ENCODE measurements around the gene TNNI3K. TPM values are rescaled to one million over a fixed set of nuclear protein-coding genes. Genes with fewer than 3 reads are reported as not detected.

TNNI3K gene
- total RNA-seq, 1 donor from 2014 or later: 89.7 TPM

GRCh38 chr1:74579425-74579824 is 344.2 kb downstream of the TNNI3K start:
- Histone ChIP-seq H3K36me3 (no peaks in the 10 kb centered on the region), H3K4me1 (no peaks in the 10 kb centered on the region), H3K9me3 (replicated peaks) (no peaks in the 10 kb centered on the region), H3K27me3 (ENCODE audit: low read depth) (peaks cover under 1% of the 10 kb centered on the region), H3K4me3 (no peak overlapping the region), H3K27ac (replicated peaks) (no peak overlapping the region)
- no peak for TF ChIP-seq CTCF (IDR thresholded peaks at IDR 0.05; ENCODE audit: borderline replicate concordance)
- no peak for DNase-seq
- intact Hi-C loops (cut with micrococcal nuclease): no loop called here

- no peak overlapping the region for H3K4me3 ChIP-seq
- no peaks in the 10 kb centered on the region for H3K4me1 ChIP-seq
- H3K27ac ChIP-seq (replicated peaks): no peak overlapping the region
- no peaks in the 10 kb centered on the region for H3K27me3 ChIP-seq (ENCODE audit: low read depth)
- H3K9me3 ChIP-seq (replicated peaks): no peaks in the 10 kb centered on the region
- no peaks in the 10 kb centered on the region for H3K36me3 ChIP-seq
- TF ChIP-seq CTCF (IDR thresholded peaks at IDR 0.05; ENCODE audit: borderline replicate concordance): no peak
- no peak for DNase-seq
- intact Hi-C loops (cut with micrococcal nuclease): no loop called here
These were observed 348.2 kb downstream of the TNNI3K start for GRCh38 chr1:74583397-74583796.

DNA sequence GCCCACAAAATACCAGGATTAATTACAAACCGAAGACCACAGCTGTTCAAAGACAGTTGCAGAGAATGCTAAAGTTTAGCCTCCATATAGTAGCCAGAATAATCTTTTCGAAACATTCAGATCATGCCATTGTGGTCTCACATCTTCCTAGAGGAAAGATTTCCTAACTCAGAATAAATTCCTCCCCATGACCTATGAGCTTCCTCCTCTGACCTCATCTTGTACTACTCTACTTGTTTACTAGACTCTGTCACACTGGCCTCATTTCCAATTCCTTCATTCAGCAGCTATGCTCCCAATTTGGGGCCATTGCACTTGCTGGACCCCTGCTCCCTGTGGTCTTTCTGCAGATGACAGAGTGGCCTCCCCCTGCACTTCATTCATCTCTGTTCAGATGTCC is 349.0 kb downstream of the TNNI3K start:
- no peak for TF ChIP-seq CTCF (IDR thresholded peaks at IDR 0.05; ENCODE audit: borderline replicate concordance)
- H3K4me3 ChIP-seq: no peak overlapping the region
- H3K27me3 ChIP-seq (ENCODE audit: low read depth): no peaks in the 10 kb centered on the region
- H3K4me1 ChIP-seq: no peaks in the 10 kb centered on the region
- H3K27ac ChIP-seq (replicated peaks): no peak overlapping the region
- intact Hi-C loops (cut with micrococcal nuclease): no loop called here
- no peaks in the 10 kb centered on the region for H3K9me3 ChIP-seq (replicated peaks)
- DNase-seq: no peak
- H3K36me3 ChIP-seq: no peaks in the 10 kb centered on the region

DNA sequence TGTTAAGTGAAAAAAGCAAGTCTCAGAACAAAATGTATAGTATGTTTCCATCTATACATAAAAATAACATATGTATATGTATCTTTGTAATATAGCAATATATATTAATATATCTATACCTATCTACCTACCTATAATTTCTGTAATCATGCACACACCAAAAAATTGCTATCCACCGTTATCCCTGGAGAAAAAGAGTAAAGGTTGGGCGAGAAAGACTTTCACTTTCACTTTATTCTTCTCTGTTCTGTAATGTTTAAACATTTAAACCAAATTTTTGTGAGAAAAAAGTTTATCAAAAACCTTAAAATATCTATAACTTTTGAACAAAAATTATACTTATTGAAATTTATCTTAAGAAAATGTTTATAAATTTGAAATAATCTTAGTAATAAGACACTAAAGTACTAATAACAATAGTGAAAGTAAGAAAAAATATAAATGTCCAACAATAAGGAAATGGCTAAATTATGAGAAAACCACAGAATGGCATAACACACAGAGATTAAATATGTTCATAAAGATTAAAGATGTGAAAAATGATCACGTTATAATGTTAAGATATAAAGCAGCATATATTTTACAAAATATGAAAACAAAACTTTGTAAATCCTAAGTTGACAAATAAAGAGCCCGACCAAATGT is 351.2 kb downstream of the TNNI3K start:
- no peak for DNase-seq
- H3K27me3 ChIP-seq (ENCODE audit: low read depth): peaks cover 3% of the 10 kb centered on the region
- H3K4me1 ChIP-seq: no peaks in the 10 kb centered on the region
- H3K27ac ChIP-seq (replicated peaks): no peak overlapping the region
- H3K36me3 ChIP-seq: no peaks in the 10 kb centered on the region
- H3K4me3 ChIP-seq: no peak overlapping the region
- H3K9me3 ChIP-seq (replicated peaks): no peaks in the 10 kb centered on the region
- intact Hi-C loops (cut with micrococcal nuclease): no loop called here
- no peak for TF ChIP-seq CTCF (IDR thresholded peaks at IDR 0.05; ENCODE audit: borderline replicate concordance)

DNA sequence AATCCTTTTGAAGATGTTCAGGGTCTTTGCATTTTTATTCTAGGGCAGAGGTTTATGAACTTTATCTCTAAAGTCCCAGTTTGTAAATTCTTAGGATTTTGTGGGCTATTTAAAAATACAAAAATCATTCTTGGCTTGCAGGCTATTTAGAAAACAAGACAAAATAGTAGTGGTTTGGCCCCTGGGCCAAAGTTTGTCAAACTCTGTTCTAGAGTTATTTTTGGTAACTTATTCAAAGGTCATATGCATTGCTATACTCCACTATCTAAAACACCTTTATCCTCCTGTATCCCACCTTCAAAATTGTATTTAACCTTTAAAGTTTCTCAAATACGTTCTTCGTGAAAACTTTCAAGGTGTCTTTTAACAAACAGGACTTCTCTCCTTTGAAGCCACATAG is 352.7 kb downstream of the TNNI3K start:
- Histone ChIP-seq H3K36me3 (no peaks in the 10 kb centered on the region), H3K27ac (replicated peaks) (no peak overlapping the region), H3K4me3 (no peak overlapping the region), H3K4me1 (no peaks in the 10 kb centered on the region), H3K27me3 (ENCODE audit: low read depth) (peaks cover 3% of the 10 kb centered on the region), H3K9me3 (replicated peaks) (no peaks in the 10 kb centered on the region)
- no peak for DNase-seq
- intact Hi-C loops (cut with micrococcal nuclease): no loop called here
- no peak for TF ChIP-seq CTCF (IDR thresholded peaks at IDR 0.05; ENCODE audit: borderline replicate concordance)

Data from left ventricle myocardium inferior (tissue), 1 donor.